Measurements from ENCODE around the gene PIEZO1.

GRCh38 chr16:88667461-88667860, 117.6 kb downstream of the PIEZO1 start:
- no peak for TF ChIP-seq POLR2AphosphoS5 (IDR thresholded peaks at IDR 0.05; ENCODE audit: low read depth, low read length)
- no peak for TF ChIP-seq SPI1 (IDR thresholded peaks at IDR 0.05; ENCODE audit: low read depth, low read length)
